Measurements from ENCODE around the gene ABTB2. TPM values are rescaled to one million over a fixed set of nuclear protein-coding genes. Genes with fewer than 3 reads are reported as not detected.

ABTB2 gene
- total RNA-seq, 2 donors from 2014 or later = 5.8 to 11.1 TPM

- H3K4me1 ChIP-seq = no peaks in the 10 kb centered on the region
- no peaks in the 10 kb centered on the region for H3K9me3 ChIP-seq
- DNase-seq = no peak
- TF ChIP-seq CTCF (IDR thresholded peaks at IDR 0.05) = no peak
- intact Hi-C loops (cut with DNase I) = no loop called here
- H3K4me3 ChIP-seq = no peak overlapping the region
- no peak overlapping the region for H3K27ac ChIP-seq
- no peak overlapping the region for H3K9ac ChIP-seq (ENCODE audit: low read depth in 2 of 2, low read length in 2 of 2)
- H3K36me3 ChIP-seq = no peaks in the 10 kb centered on the region
- no peaks in the 10 kb centered on the region for H3K27me3 ChIP-seq
Measured at GRCh38 chr11:34300026-34300925, 57.5 kb downstream of the ABTB2 start.

GRCh38 chr11:34299284-34299972 lies 58.4 kb downstream of the ABTB2 start:
- Histone ChIP-seq H3K4me3 (no peak overlapping the region), H3K9ac (ENCODE audit: low read depth in 2 of 2, low read length in 2 of 2) (no peak overlapping the region), H3K27ac (no peak overlapping the region), H3K9me3 (no peaks in the 10 kb centered on the region), H3K27me3 (no peaks in the 10 kb centered on the region), H3K36me3 (no peaks in the 10 kb centered on the region), H3K4me1 (no peaks in the 10 kb centered on the region)
- TF ChIP-seq CTCF (IDR thresholded peaks at IDR 0.05) = no peak
- intact Hi-C loops (cut with DNase I) = no loop called here
- no peak for DNase-seq

GRCh38 chr11:34298871-34299270 lies 58.9 kb downstream of the ABTB2 start:
- Histone ChIP-seq H3K27me3 (no peaks in the 10 kb centered on the region), H3K4me1 (no peaks in the 10 kb centered on the region)
- TF ChIP-seq CTCF (IDR thresholded peaks at IDR 0.05) = no peak

GRCh38 chr11:34296412-34296811 lies 61.4 kb downstream of the ABTB2 start:
- Histone ChIP-seq H3K27me3 (no peaks in the 10 kb centered on the region), H3K4me3 (no peak overlapping the region), H3K36me3 (no peaks in the 10 kb centered on the region), H3K4me1 (no peaks in the 10 kb centered on the region), H3K9ac (ENCODE audit: low read depth in 2 of 2, low read length in 2 of 2) (no peak overlapping the region), H3K9me3 (no peaks in the 10 kb centered on the region), H3K27ac (no peak overlapping the region)
- TF ChIP-seq CTCF (IDR thresholded peaks at IDR 0.05) = no peak
- intact Hi-C loops (cut with DNase I) = no loop called here
- DNase-seq = no peak

More at GRCh38 chr11:34298871-34299270, 58.9 kb downstream of the ABTB2 start:
- Histone ChIP-seq H3K36me3 (no peaks in the 10 kb centered on the region), H3K4me3 (no peak overlapping the region), H3K27ac (no peak overlapping the region), H3K9me3 (no peaks in the 10 kb centered on the region), H3K9ac (ENCODE audit: low read depth in 2 of 2, low read length in 2 of 2) (no peak overlapping the region)
- intact Hi-C loops (cut with DNase I) = no loop called here
- DNase-seq = no peak

- intact Hi-C loops (cut with DNase I) = no loop called here
- no peaks in the 10 kb centered on the region for H3K36me3 ChIP-seq
- H3K9ac ChIP-seq (ENCODE audit: low read depth in 2 of 2, low read length in 2 of 2) = no peak overlapping the region
- H3K27ac ChIP-seq = no peak overlapping the region
- TF ChIP-seq CTCF (IDR thresholded peaks at IDR 0.05) = no peak
- H3K9me3 ChIP-seq = no peaks in the 10 kb centered on the region
- H3K4me3 ChIP-seq = no peak overlapping the region
- no peaks in the 10 kb centered on the region for H3K4me1 ChIP-seq
- H3K27me3 ChIP-seq = no peaks in the 10 kb centered on the region
- DNase-seq = no peak
Measured at GRCh38 chr11:34292546-34292945, 65.3 kb downstream of the ABTB2 start.
